ENCODE results near the gene SYNPR.

DNA sequence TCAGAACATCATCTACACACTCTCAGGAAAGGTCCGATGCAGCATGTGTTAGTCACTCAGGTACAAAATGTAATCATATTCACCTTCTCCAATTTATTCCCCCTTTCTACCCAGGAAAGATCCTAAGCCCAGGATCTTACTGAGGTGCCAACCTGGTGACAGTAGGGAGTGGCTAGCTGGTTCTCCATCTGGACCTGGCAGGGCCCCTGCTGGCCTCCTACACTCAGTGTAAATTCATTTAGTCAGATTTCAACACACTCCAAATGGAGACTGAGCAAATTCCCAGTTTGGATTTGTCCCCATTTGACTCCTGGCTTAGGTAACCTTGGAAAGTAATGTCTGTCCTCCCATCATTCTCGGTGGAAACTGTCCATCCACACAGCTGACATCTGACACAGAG lies 47.3 kb downstream of the SYNPR start:
- TF ChIP-seq CTCF (IDR thresholded peaks at IDR 0.05; ENCODE audit: poor library complexity, severe bottlenecking) (no peak), POLR2AphosphoS5 (IDR thresholded peaks at IDR 0.05) (no peak), REST (IDR thresholded peaks at IDR 0.05; ENCODE audit: borderline replicate concordance) (no peak), EZH2 (IDR thresholded peaks at IDR 0.05; ENCODE audit: borderline replicate concordance, insufficient read depth, low read length, poor library complexity, severe bottlenecking) (no peak), SMC3 (conservative IDR thresholded peaks at IDR 0.05; ENCODE audit: poor library complexity) (no peak), TAF1 (IDR thresholded peaks at IDR 0.05; ENCODE audit: low read depth) (no peak), EP300 (conservative IDR thresholded peaks at IDR 0.05; ENCODE audit: poor library complexity, severe bottlenecking) (no peak)
